Fibroblast of villous mesenchyme (primary cell): Measurements from ENCODE around the gene DOCK4. TPM values are rescaled to one million over a fixed set of nuclear protein-coding genes. Genes with fewer than 3 reads are reported as not detected.

Source experiments
- DNase-seq: peaks from one replicate; pipeline ENCODE4 v3.0.0-alpha.2; 2010; ENCODE audit warnings: low read depth
- H3K4me3 ChIP-seq: 2 replicates; pipeline ENCODE4 v1.5.1; 2011; ENCODE audit warnings: low read depth, mild to moderate bottlenecking, low read length
- CTCF ChIP-seq: IDR thresholded peaks from 2 replicates; pipeline ENCODE4 v1.5.1; 2012; ENCODE audit warnings: low read depth, mild to moderate bottlenecking, low read length; ENCODE audit not compliant: insufficient read depth
- total RNA-seq: library from RNA; depleted of rRNA; stranded (reverse); fragments of >200 nt; gene quantifications from 2 replicates; pipeline ENCODE4 v1.2.3, GENCODE V29; 2012

Gene DOCK4
- total RNA-seq, 1 donor, result 43.6 TPM

- no peak for DNase-seq
- H3K4me3 ChIP-seq, result no peak overlapping the region
- no peak for TF ChIP-seq CTCF
Measured at GRCh38 chr7:111887734-111888133, 318.5 kb downstream of the DOCK4 start.

GRCh38 chr7:111886233-111886632, 320.0 kb downstream of the DOCK4 start:
- DNase-seq, result no peak
- H3K4me3 ChIP-seq, result no peak overlapping the region
- TF ChIP-seq CTCF, result no peak

- no peak for DNase-seq
- no peak overlapping the region for H3K4me3 ChIP-seq
- no peak for TF ChIP-seq CTCF
Measured at GRCh38 chr7:111883241-111883640, 323.0 kb downstream of the DOCK4 start.

- DNase-seq, result no peak
- no peak for TF ChIP-seq CTCF
- H3K4me3 ChIP-seq, result no peak overlapping the region
Measured at GRCh38 chr7:111878785-111879184, 327.4 kb downstream of the DOCK4 start.

GRCh38 chr7:111877931-111878330, 328.3 kb downstream of the DOCK4 start:
- no peak overlapping the region for H3K4me3 ChIP-seq
- no peak for TF ChIP-seq CTCF
- peak; percentile 66 for DNase-seq

- H3K4me3 ChIP-seq, result no peak overlapping the region
- DNase-seq, result peak; percentile 46
- no peak for TF ChIP-seq CTCF
Measured at GRCh38 chr7:111873963-111874690, 332.1 kb downstream of the DOCK4 start.

- TF ChIP-seq CTCF, result no peak
- no peak overlapping the region for H3K4me3 ChIP-seq
- DNase-seq, result no peak
Measured at GRCh38 chr7:111873326-111873646, 332.9 kb downstream of the DOCK4 start.
